Breast epithelium (tissue), 3 donors: ENCODE results near the gene ATP1B2.

Experiments
- POLR2A ChIP-seq: fragments of 450-650 bp; IDR thresholded peaks from one replicate; pipeline ENCODE4 v1.6.1; 2016; ENCODE audit warnings: antibody characterized with exemption, mild to moderate bottlenecking, moderate library complexity
- TF ChIP-seq, protein P1 (sequence below), 3 donors: fragments of 450-650 bp; IDR thresholded peaks; one replicate each; pipeline ENCODE4 v1.5.1; 2016 to 2017; ENCODE audit warnings: antibody characterized with exemption in 3 of 3, mild to moderate bottlenecking in 3 of 3, moderate library complexity in 3 of 3

DNA sequence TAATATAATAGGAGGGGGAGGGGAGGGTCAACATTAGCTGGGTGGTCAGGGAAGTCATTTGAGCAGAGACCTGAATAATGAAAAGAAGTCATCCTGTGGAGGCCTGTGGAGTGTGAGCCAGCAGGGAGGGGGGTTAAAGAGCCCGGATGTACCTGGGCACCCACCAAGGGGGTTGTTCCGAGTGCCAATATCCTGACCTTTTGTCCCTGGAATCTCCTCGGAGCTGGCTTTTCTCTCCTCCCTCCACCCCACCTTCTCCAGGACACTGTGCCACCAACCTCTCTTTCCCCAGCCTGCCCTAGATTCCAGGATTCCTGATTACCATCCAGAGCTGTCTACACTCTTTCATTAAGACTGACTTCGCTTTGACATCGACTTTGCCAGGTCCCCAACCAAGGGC lies 14.6 kb upstream of the ATP1B2 start:
- TF ChIP-seq, protein P1, sequence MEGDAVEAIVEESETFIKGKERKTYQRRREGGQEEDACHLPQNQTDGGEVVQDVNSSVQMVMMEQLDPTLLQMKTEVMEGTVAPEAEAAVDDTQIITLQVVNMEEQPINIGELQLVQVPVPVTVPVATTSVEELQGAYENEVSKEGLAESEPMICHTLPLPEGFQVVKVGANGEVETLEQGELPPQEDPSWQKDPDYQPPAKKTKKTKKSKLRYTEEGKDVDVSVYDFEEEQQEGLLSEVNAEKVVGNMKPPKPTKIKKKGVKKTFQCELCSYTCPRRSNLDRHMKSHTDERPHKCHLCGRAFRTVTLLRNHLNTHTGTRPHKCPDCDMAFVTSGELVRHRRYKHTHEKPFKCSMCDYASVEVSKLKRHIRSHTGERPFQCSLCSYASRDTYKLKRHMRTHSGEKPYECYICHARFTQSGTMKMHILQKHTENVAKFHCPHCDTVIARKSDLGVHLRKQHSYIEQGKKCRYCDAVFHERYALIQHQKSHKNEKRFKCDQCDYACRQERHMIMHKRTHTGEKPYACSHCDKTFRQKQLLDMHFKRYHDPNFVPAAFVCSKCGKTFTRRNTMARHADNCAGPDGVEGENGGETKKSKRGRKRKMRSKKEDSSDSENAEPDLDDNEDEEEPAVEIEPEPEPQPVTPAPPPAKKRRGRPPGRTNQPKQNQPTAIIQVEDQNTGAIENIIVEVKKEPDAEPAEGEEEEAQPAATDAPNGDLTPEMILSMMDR (IDR thresholded peaks at IDR 0.05), result no peak
- TF ChIP-seq POLR2A, result no peak
